Measurements from ENCODE around the gene KIF26B. TPM values are rescaled to one million over a fixed set of nuclear protein-coding genes. Genes with fewer than 3 reads are reported as not detected.

Gene KIF26B
- total RNA-seq, 1 donor from 2014 or later = 3.4 TPM

DNA sequence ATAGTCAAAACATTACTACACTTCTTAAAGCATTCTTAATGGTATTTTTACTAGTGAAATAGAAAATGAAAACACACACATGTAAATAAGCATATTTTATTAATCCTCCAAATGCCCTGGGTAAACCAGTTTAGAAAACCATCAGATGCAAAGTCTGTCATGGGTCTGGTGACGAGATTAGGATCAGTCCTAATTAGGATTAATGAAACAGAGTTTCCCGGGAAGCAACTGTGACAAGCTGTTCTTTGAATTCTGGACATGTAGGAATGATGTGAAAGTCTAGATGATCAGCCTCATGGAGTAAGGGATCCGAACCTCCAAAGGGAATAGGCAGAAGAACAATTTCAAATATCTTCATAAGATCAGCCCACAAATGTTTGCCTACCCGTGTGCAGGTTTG, 250.2 kb downstream of the KIF26B start:
- DNase-seq (no peak), ATAC-seq (no peak)
- TF ChIP-seq CTCF (IDR thresholded peaks at IDR 0.05) = no peak
- intact Hi-C loops (cut with DNase I) = no loop called here
- no peaks in the 10 kb centered on the region for H3K4me1 ChIP-seq
- no peaks in the 10 kb centered on the region for H3K36me3 ChIP-seq
- no peak overlapping the region for H3K27ac ChIP-seq
- H3K27me3 ChIP-seq = no peaks in the 10 kb centered on the region
- H3K9me3 ChIP-seq = no peaks in the 10 kb centered on the region
- H3K4me3 ChIP-seq = no peak overlapping the region

DNA sequence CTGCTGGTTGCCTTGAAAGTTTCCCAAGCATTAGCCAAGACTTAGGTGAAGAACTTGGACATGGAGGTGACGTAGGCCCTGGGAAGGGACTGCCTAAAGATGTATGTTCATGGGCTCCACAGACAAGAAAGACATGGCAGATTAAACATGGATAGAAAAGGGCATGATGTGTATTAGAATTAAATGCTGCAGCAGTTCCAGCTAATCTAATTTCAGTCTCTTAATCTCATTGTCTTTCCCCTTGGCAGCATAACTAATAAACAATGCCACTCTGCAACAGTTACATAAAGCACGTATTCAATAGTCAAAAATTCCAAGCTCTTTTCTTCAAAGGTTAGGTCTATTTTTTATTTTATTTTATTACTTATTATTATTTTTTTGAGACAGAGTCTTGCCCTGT, 251.6 kb downstream of the KIF26B start:
- intact Hi-C loops (cut with DNase I) = no loop called here
- no peaks in the 10 kb centered on the region for H3K4me1 ChIP-seq

DNA sequence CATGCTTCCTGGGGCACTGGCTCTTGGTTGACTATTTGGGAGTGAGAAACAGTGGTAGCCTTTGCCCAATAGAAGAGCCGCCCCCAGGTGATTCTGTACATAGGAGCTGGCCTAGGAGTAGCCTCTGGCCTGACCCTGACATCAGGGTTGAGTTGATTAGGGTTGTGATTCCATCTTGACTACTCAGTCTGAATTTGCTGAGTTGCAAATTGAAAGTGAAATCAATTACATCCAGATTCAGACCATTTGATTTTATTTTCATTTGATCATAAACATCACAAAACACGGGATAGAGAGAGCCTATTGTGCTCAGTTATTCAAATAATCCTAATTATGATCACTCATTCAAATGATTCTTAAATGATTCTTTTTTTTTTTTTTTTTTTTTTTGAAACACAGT, 253.2 kb downstream of the KIF26B start:
- Histone ChIP-seq H3K9me3 (no peaks in the 10 kb centered on the region), H3K27ac (no peak overlapping the region), H3K4me3 (no peak overlapping the region), H3K36me3 (no peaks in the 10 kb centered on the region), H3K27me3 (no peaks in the 10 kb centered on the region), H3K4me1 (no peaks in the 10 kb centered on the region)
- DNase-seq = no peak
- TF ChIP-seq CTCF (IDR thresholded peaks at IDR 0.05) = no peak
- intact Hi-C loops (cut with DNase I) = no loop called here
- ATAC-seq = no peak

More for the DNA sequence above, 251.6 kb downstream of the KIF26B start:
- no peaks in the 10 kb centered on the region for H3K27me3 ChIP-seq
- no peak for TF ChIP-seq CTCF (IDR thresholded peaks at IDR 0.05)
- no peaks in the 10 kb centered on the region for H3K9me3 ChIP-seq
- no peaks in the 10 kb centered on the region for H3K36me3 ChIP-seq
- H3K4me3 ChIP-seq = no peak overlapping the region
- ATAC-seq = no peak
- H3K27ac ChIP-seq = no peak overlapping the region
- DNase-seq = no peak

DNA sequence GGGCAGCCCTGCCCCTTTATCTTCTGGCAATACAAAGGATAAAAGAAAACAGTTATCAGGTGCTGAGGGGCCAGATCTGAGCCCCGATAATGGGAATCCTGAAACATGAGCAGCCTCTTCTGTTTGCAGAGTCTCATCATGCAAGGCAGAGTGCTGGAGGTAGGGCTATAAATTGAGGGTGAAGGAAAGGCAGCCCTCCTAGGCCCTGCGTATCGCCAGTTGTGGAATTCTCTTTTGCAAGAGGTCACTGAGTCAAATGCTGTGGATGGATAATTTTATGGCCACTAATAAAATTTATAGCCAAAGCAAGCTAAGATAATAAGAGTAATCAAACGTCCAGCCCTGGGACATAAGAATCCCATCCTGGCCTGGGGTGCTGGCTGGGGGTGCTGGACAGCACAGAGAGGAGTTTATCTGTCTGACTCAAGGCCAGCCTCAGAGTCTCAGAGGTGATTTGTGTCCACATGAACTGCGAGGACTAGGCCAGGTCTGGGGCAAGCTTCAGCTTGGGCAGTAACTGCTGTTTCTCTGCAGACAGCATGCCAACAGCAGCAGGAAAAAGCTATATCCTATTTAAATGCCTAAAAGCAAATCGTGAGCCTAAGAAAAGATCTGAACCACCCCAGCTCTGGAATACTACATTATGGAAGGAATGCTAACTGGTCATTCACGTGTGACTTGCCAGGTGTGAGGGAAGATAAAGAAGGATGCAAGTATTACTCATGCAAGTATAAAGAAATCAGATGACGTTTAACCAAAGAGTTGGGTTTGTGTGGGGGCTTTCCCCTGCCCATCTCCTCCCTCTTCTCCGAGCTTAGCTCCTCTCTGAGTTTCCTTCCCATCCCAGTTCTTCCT, 254.8 kb downstream of the KIF26B start:
- Histone ChIP-seq H3K36me3 (no peaks in the 10 kb centered on the region), H3K4me1 (no peaks in the 10 kb centered on the region), H3K9me3 (no peaks in the 10 kb centered on the region), H3K4me3 (no peak overlapping the region), H3K27me3 (no peaks in the 10 kb centered on the region), H3K27ac (no peak overlapping the region)
- intact Hi-C loops (cut with DNase I) = no loop called here
- DNase-seq = no peak
- no peak for TF ChIP-seq CTCF (IDR thresholded peaks at IDR 0.05)
- no peak for ATAC-seq

- TF ChIP-seq CTCF (IDR thresholded peaks at IDR 0.05) = no peak
- ATAC-seq = no peak
- intact Hi-C loops (cut with DNase I) = no loop called here
- Histone ChIP-seq H3K4me1 (no peaks in the 10 kb centered on the region), H3K36me3 (no peaks in the 10 kb centered on the region), H3K27ac (no peak overlapping the region), H3K9me3 (no peaks in the 10 kb centered on the region), H3K4me3 (no peak overlapping the region), H3K27me3 (no peaks in the 10 kb centered on the region)
- no peak for DNase-seq
Measured at GRCh38 chr1:245411245-245412036, 256.7 kb downstream of the KIF26B start.

All from upper lobe of right lung (tissue), 1 donor.